Measurements from ENCODE around the gene ZNRF1. TPM values are rescaled to one million over a fixed set of nuclear protein-coding genes. Genes with fewer than 3 reads are reported as not detected.

Gene ZNRF1
- total RNA-seq, 1 experiment from 2014 or later: 52.3 TPM

DNA sequence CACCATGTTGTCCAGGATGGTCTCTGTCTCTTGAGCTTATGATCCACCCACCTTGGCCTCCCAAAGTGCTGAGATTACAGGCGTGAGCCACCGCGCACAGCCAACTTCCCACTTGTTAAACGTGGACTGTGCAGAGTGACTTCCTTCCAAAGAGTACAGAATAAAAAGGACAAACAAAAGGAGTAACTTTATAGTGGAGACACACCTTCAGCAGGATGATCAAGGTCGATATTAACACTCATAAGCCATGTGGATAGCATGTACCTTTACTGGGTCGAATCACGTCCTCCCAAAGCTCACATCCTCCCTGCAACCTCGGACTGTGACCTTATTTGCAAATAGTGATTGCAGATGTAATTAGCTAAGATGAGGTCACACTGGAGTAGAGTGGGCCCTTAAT, 139.4 kb downstream of the ZNRF1 start:
- no peak for DNase-seq (ENCODE audit: low read depth, low spot score)
- Histone ChIP-seq H3K27me3 (ENCODE audit: control insufficient read depth, insufficient read depth, low read length) (no peaks in the 10 kb centered on the region), H3K4me1 (ENCODE audit: control insufficient read depth, insufficient read depth, low read length) (no peaks in the 10 kb centered on the region), H3K36me3 (ENCODE audit: control insufficient read depth, insufficient read depth, low read length) (no peaks in the 10 kb centered on the region), H3K4me3 (ENCODE audit: low read depth in 2 of 2, low read length in 2 of 2) (no peak overlapping the region), H3K9me3 (ENCODE audit: control insufficient read depth, insufficient read depth, low read depth, low read length) (no peaks in the 10 kb centered on the region), H3K27ac (ENCODE audit: low read length) (no peak overlapping the region)
- TF ChIP-seq, protein P1, sequence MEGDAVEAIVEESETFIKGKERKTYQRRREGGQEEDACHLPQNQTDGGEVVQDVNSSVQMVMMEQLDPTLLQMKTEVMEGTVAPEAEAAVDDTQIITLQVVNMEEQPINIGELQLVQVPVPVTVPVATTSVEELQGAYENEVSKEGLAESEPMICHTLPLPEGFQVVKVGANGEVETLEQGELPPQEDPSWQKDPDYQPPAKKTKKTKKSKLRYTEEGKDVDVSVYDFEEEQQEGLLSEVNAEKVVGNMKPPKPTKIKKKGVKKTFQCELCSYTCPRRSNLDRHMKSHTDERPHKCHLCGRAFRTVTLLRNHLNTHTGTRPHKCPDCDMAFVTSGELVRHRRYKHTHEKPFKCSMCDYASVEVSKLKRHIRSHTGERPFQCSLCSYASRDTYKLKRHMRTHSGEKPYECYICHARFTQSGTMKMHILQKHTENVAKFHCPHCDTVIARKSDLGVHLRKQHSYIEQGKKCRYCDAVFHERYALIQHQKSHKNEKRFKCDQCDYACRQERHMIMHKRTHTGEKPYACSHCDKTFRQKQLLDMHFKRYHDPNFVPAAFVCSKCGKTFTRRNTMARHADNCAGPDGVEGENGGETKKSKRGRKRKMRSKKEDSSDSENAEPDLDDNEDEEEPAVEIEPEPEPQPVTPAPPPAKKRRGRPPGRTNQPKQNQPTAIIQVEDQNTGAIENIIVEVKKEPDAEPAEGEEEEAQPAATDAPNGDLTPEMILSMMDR (IDR thresholded peaks at IDR 0.05): no peak
- no peak for TF ChIP-seq POLR2AphosphoS5 (IDR thresholded peaks at IDR 0.05; ENCODE audit: low read depth, low read length)
- TF ChIP-seq SIN3A (IDR thresholded peaks at IDR 0.05; ENCODE audit: borderline replicate concordance, insufficient read depth, low read depth, low read length): no peak
- no peak for TF ChIP-seq TCF7L2 (IDR thresholded peaks at IDR 0.05; ENCODE audit: low read depth, low read length)
- TF ChIP-seq, protein P2, sequence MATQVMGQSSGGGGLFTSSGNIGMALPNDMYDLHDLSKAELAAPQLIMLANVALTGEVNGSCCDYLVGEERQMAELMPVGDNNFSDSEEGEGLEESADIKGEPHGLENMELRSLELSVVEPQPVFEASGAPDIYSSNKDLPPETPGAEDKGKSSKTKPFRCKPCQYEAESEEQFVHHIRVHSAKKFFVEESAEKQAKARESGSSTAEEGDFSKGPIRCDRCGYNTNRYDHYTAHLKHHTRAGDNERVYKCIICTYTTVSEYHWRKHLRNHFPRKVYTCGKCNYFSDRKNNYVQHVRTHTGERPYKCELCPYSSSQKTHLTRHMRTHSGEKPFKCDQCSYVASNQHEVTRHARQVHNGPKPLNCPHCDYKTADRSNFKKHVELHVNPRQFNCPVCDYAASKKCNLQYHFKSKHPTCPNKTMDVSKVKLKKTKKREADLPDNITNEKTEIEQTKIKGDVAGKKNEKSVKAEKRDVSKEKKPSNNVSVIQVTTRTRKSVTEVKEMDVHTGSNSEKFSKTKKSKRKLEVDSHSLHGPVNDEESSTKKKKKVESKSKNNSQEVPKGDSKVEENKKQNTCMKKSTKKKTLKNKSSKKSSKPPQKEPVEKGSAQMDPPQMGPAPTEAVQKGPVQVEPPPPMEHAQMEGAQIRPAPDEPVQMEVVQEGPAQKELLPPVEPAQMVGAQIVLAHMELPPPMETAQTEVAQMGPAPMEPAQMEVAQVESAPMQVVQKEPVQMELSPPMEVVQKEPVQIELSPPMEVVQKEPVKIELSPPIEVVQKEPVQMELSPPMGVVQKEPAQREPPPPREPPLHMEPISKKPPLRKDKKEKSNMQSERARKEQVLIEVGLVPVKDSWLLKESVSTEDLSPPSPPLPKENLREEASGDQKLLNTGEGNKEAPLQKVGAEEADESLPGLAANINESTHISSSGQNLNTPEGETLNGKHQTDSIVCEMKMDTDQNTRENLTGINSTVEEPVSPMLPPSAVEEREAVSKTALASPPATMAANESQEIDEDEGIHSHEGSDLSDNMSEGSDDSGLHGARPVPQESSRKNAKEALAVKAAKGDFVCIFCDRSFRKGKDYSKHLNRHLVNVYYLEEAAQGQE (IDR thresholded peaks at IDR 0.05; ENCODE audit: insufficient read depth in 1 of 2, low read depth in 2 of 2, low read length in 1 of 2): no peak
- in situ Hi-C loops (cut with HindIII; ENCODE audit: low pct_unique_long_range_greater_than_20kb, low sequenced_read_pairs): no loop called here
- POLR2A ChIA-PET: no interaction called here
- CTCF ChIA-PET: no interaction called here
- no TSS peak for BruUV-seq (replicated peaks)
- no peak for ATAC-seq
- intact Hi-C loops (cut with micrococcal nuclease; ENCODE audit: unreplicated experiment): no loop called here

DNA sequence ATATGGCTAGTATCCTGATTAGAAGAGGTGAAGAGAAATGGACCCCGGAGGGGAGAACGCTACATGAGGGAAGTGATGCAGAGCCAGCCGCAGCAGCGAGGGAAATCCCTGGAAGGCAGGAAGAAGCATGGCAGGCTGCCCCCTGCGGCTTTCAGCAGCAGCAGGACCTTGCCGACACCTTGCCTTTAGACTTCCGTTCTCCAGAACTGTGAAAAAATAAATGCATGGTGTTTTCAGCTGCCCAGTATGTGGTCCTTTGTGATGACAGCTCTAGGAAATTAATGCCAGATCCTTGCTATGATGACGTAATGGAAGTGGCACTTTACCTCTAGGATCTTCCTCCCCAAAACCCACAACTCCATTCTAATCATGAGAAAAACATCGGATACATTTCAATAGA, 139.8 kb downstream of the ZNRF1 start:
- POLR2A ChIA-PET: no interaction called here

More for the DNA sequence above, 139.8 kb downstream of the ZNRF1 start:
- Histone ChIP-seq H3K9me3 (ENCODE audit: control insufficient read depth, insufficient read depth, low read depth, low read length) (no peaks in the 10 kb centered on the region), H3K27ac (ENCODE audit: low read length) (no peak overlapping the region), H3K4me3 (ENCODE audit: low read depth in 2 of 2, low read length in 2 of 2) (no peak overlapping the region), H3K4me1 (ENCODE audit: control insufficient read depth, insufficient read depth, low read length) (no peaks in the 10 kb centered on the region), H3K27me3 (ENCODE audit: control insufficient read depth, insufficient read depth, low read length) (no peaks in the 10 kb centered on the region), H3K36me3 (ENCODE audit: control insufficient read depth, insufficient read depth, low read length) (no peaks in the 10 kb centered on the region)
- BruUV-seq (replicated peaks): no TSS peak
- in situ Hi-C loops (cut with HindIII; ENCODE audit: low pct_unique_long_range_greater_than_20kb, low sequenced_read_pairs): no loop called here
- TF ChIP-seq, protein P2 (IDR thresholded peaks at IDR 0.05; ENCODE audit: insufficient read depth in 1 of 2, low read depth in 2 of 2, low read length in 1 of 2): no peak
- TF ChIP-seq TCF7L2 (IDR thresholded peaks at IDR 0.05; ENCODE audit: low read depth, low read length) (no peak), POLR2AphosphoS5 (IDR thresholded peaks at IDR 0.05; ENCODE audit: low read depth, low read length) (no peak), SIN3A (IDR thresholded peaks at IDR 0.05; ENCODE audit: borderline replicate concordance, insufficient read depth, low read depth, low read length) (no peak)
- TF ChIP-seq, protein P1 (IDR thresholded peaks at IDR 0.05): no peak
- ATAC-seq (no peak), DNase-seq (ENCODE audit: low read depth, low spot score) (no peak)
- CTCF ChIA-PET: no interaction called here
- intact Hi-C loops (cut with micrococcal nuclease; ENCODE audit: unreplicated experiment): no loop called here
